ENCODE data around the gene GOLGA6A.
"Not testable (repeated sequence)": the region's sequence is repeated elsewhere in the genome, so short reads cannot be mapped to it uniquely, and the experiment has no call there.

GOLGA6A gene

DNA sequence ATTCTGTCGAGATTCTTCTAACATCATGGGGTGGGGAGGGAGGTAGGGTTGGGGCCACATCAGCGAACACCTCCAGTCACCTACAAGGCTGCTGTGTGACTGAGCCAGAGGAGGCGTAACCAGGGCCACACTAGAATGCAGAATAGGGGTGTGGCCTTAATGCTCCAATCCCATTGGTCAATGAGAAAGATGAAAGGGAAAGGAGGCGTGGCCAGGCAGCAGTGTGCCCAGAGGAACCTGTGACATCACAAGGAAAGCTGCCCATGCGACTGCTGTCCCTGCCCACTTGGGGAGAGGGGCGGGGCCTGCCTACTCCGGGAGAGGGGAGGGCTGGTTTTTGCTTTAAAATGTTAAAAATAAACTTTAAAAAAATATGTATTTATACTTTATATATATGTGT, at the start of gene GOLGA6A:
Gene GOLGA6A, minus strand, starts transcription at position 101 of the 400 bp plus-strand sequence. Its CDS starts 41 bp downstream, at position 60.
- DNase-seq: not testable (repeated sequence)

GRCh38 chr15:74131628-74132413, 49.5 kb upstream of the GOLGA6A start:
- DNase-seq: no peak

DNA sequence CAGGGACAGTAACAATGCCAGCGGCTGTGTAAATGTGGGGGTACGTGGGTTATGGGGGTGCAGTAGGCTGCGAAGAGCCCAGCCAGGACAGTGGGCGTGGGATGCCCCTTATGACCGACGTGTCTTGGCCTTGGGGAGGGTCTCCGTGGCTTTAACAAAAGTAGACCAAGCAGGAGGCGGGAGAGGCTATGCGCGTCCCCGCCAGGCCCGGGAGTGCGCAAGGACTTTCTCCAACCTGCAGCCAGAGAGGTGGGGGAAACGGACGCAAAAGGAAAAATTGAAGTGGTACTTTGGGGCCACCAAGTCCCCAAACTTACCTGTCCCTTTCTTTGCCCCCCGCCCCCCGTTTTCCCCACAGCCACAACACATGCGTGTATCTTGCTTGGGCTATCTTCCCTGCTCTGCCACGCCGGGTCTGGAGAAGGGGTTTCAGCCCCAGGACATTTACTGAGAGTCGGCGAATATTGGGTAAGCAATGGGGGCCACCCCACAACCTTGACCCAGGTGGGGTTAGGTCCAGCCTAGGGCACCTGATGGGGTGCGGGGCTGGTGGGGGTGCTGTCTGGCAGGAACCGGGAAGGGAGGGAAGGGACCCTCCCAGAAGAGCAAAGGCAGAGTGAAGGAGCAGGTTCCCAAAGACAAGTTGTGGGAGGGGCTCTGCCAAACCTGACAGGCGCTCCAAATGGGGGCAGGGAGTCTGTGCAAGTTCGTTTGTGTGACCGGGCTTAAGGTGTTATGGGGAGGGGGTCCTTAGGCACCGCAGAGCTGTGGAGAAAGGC, 48.7 kb upstream of the GOLGA6A start:
- no peak for DNase-seq

DNA sequence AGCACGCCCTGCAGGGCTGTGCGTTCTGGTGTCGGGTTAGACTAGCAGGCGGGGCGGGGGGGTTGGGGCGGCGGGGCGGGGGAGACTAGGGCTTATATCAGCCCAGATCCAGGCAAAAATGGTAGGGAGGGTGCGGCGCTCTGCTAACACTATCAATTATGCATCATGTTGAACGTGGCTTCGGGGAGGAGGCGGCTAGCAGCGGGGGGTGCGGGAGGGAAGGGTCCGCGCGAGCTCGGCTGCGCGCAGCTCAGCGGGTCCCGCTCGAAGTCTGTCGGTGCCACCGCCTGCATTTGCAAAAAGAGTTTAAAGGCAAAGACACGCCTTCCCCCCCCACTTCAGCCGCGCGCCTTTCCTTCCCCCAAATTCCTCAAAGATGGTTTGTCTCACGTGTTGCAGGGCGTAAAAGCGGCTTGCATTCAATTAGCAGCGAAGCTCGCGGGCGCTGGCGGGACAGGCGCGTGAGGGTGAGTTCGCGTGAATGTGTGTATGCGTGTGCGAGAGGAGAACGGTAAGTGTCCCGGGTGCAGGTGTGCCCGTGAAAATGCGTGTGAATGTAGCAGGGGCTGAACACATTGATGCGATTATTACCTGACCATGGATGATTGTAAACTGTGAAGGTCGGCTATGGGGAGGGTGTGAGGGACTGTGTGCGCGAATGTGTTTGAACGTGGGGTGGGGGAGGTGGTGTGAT, 48.0 kb upstream of the GOLGA6A start, which contains the start of gene ISLR2:
Gene ISLR2, plus strand, starts transcription at position 432 of the 694 bp plus-strand sequence. CDS start 2,169 bp downstream, outside the sequence.
- DNase-seq: no peak

DNA sequence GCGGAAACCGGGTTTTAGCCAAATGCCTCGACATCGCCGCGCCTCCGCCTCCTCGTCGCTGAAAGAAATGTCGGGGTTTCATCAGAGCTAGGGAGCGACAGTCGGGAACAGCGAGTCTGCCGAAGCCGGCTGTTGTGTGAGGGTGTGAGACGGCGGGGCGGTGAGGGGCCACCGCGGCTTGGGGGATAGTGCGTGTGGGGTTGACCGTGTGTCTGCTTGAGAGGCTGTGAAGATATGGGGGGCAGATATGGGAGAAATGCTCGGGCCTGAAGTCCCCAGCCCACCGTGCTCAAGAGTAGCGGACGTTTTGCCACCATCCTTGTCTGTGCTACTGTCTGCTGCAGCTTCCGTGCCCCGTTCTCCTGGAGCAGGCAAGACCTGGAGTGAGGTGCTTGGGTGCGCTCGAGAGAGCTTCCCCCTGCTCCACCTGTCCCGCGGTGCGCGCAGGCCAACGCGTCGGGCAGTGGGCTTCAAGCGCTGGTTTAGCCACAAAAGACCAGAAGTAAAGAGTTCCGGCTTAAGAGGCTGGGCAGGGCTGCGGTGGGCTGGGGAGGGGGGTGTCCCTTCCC, 47.3 kb upstream of the GOLGA6A start:
- peak; percentile 51 for DNase-seq

DNA sequence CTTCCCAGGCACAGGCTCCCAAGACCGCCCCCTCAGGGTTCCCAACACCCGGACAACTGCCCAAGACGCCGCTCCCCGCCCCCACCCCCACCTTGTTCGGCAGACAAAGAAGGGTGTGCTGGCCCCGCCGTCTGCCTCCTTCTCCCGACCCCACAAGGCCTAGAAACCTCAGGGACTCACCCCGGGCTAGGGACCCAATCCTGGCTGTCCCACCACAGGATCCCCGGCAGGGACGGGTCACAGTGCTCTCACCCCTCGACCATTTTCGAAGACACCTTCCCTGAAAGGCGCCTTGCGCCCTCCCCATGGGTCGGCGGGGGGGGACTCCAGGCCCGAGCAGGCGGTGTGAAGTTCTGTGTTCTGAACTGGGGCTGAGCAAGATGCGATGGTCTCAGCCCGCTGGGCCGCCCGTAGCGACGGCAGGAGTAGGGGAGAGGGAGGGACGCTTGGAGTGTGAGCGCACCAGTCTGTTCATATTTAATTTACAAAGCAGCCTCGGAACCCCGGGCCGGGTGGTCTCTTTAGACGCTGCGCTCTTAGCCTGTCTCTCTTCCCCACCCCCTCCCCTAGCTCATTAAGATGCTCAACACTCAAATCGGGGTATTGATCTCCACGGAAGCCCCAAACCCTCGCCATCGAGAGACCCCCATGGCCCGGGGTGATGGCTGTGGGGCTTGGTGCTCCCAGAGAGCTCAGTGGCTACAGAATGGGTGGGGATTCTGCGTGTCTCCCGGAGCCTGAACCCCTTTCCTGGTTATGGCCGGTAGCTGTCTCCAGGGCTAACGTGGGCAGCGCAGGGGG, 46.6 kb upstream of the GOLGA6A start:
- DNase-seq: peak; percentile 33

GRCh38 chr15:74127954-74128784, 45.8 kb upstream of the GOLGA6A start:
- no peak for DNase-seq

DNA sequence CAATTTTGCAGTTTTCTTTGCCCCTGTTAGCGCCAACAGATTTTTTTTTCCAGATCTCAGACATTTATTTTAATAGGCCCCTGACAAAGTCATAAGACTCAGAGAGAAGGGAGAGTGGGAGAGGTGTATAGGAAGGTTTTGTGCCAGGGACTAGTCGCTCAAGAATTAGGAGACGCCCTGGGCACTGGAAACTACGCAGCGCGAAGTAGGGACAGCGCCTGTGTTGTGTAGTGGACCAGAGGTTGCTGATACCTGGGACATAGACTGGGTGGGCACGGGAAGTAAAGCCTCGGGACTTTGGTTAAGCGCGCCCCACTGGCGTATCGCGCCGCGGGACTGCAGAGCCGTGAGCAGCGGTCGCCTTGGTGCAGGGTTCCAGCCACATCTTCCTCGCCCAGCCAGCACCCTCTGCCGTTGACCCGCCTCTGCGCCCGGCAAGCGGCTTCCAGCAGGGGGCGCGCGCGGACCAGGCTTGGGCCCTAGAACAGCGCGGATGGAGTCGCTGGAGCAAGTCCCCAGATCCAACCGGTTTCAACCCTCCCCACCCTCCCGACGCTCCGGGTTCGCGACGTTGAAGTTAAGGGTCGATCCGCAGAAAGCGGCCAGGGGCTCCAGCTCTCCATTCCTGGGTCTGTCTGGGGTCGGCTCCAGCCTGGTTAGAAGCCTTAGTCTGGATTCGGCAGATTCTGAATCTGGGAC, 45.1 kb upstream of the GOLGA6A start:
- DNase-seq: peak; percentile 89

- DNase-seq: no peak
These were observed 42.4 kb upstream of the GOLGA6A start for GRCh38 chr15:74124759-74125158.

DNA sequence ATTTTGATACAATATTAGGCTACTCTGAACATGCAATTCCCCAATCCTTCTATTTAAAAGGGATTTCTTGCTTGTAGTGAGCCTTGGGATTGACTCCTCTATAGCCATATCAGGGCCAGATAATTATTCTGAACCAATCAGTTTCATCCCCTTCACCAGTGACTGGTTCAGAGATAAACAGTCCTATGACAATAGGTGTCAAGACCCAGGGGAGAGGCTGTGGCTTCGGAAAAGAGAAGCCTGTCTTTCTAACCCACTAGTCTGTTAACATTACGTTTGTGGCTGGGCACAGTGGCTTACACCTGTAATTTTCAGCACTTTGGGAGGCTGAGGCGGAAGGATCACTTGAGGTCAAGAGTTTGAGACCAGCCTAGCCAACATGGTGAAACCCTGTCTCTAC, 41.8 kb upstream of the GOLGA6A start:
- DNase-seq: no peak

DNA sequence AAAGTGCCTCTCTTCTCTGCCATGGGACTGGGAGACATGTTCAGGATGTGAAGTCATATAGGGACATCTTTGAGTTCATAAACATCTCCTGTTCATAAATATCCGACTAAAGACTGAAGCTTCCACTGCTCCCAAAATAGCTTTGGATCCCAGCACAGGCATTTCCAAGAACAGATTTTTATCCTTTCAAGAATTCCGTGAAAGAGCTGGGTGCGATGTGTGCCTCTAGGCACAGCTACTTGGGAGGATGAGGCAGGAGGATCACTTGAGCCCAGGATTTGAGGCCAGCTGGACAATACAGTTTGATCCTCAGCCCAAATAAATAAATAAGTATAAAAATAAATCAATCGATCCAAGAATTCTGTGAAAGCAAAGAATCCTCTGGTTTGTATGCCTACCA, 41.3 kb upstream of the GOLGA6A start:
- no peak for DNase-seq

DNA sequence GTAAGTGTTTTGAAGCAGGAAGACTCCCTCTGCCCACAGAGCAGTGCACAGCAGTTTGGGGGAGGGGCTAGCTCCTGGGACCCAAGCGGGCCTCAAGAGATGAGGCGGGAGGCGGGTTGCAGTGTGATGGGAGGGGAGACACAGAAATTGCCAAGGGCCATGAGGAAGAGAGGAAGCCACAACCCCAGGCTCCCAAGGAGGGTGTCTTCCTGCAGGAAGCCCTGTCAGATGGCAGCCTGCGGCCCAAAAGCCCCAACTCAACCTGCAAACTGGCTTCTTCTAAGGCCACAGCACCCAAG, 40.7 kb upstream of the GOLGA6A start:
- no peak for DNase-seq

DNA sequence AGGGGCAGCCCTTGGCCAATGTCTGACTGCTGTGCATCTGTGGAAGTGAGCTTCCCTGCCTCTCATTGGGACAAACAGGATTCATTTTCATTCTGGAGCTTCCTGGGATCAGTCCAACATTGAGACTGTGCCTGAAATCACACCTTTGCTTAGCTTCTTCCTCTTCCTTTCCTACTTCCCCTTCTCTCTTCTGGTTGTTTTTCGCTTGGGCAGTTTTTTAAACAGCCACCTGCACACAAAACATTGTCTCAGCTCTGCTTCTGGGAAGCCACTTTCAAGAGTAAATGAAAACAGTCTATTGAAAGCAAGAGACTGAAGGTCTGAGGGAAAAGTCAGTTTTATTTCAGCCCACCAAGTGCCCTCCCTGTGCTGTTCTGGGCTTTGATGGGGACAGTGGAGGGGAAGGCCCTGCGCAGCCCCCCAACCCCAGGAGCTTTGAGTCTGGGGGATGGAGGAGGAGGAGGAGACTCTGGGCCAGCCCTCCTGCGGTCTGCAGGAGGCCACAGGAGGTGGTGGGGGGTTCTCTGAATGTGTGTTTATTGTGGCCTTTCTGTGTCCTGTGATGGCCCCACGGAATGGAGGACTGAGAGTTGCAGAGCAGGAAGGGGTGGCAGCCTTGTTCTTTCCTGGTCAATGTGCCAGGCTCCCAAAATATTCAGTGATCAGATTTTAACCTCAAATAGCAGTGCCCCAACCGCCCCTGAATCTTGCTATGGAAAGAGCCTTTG, 40.2 kb upstream of the GOLGA6A start:
- no peak for DNase-seq

GRCh38 chr15:74121858-74122257, 39.5 kb upstream of the GOLGA6A start:
- no peak for DNase-seq

DNA sequence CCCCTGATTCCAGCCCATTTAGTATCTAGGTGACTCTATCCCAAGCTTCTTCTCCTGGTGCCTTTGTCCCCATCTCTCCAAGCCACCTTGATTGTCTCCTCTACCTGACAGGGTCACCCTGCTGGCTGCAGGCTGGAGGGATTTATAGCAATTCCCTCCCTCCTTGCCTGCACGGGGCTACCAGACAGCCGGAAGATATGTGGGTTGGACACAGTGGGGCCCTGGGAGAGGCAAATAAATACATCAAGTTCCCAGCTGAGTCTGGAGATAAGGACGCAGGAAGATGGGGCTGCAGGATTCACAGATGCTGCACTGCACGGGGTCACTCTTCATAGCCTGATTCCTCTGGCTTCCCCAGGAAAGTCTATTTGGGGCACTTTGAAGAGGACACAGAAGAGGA, 38.7 kb upstream of the GOLGA6A start:
- no peak for DNase-seq

DNA sequence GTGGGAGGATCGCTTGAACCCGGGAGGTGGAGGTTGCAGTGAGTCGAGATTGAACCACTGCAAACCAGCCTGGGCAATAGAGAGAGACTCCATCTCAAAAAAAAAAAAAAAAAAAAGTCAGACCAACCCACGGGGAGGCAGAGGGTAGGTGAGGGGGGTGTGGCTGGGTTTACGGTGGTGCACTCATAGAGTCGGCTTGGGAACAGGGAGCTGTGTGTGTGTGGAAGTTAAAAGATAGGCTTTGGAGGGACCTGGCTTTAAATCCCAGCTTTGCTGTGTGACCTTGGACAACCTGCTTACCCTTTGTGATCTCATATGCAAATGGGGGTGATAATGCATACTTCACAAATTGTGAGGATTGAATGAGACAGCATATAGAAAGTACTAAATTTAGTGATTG, 38.1 kb upstream of the GOLGA6A start:
- no peak for DNase-seq

GRCh38 chr15:74109713-74110112, 27.4 kb upstream of the GOLGA6A start:
- no peak for DNase-seq

DNA sequence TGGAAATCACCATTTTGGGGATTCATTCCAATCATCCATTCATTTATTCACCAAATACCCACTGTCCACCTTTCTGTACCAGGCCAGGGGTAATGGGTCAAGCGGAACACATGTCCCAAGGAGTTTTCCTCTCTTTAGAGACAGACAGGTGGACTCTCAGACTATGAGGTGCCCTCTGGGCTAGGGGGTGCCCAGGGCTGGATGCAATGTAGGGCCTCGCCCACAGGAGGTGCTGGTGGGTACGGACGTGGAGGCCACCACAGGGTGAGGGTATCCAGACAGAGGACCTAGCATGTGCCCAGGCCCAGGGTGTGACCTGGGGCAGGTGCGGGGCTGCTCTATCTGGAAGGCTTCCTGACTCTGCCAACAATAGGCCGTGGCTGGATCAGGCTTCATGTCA, 26.3 kb upstream of the GOLGA6A start:
- DNase-seq: not testable (repeated sequence)

GRCh38 chr15:74108111-74108510, 25.8 kb upstream of the GOLGA6A start:
- no peak for DNase-seq

Data from NCI-H2171 treated with DMSO at 0.1 percent for 48 hours (cell line).